Neural cell (in vitro differentiated cells): Measurements from ENCODE around the gene TOR1AIP2. TPM values are rescaled to one million over a fixed set of nuclear protein-coding genes. Genes with fewer than 3 reads are reported as not detected.

Experiments
- H2AFZ ChIP-seq: fragments of 200-600, 300-800 bp; sonication (generic), shearing (Covaris generic); 2 replicates; pipeline ENCODE4 v1.6.0; 2014; ENCODE audit warnings: low read depth, mild to moderate bottlenecking, antibody characterized with exemption, low read length, moderate library complexity
- H3F3A ChIP-seq: fragments of 200-600 bp; shearing (Covaris generic); 2 replicates; pipeline ENCODE4 v1.6.1; 2016; ENCODE audit warnings: mild to moderate bottlenecking, moderate library complexity, mixed read lengths, antibody characterized with exemption, low read length; ENCODE audit not compliant: insufficient read depth, poor library complexity, severe bottlenecking
- H3K27ac ChIP-seq: fragments of 200-600, 300-800 bp; sonication (generic), shearing (Covaris generic); 2 replicates; pipeline ENCODE4 v1.5.1; 2014; ENCODE audit warnings: mild to moderate bottlenecking, low read length, moderate library complexity
- H3K27me3 ChIP-seq: fragments of 300-800, 200-600 bp; sonication (generic), shearing (Covaris generic); 2 replicates; pipeline ENCODE4 v1.6.0; 2014; ENCODE audit warnings: mild to moderate bottlenecking, low read depth, low read length, moderate library complexity; ENCODE audit not compliant: insufficient read depth
- H3K36me3 ChIP-seq: fragments of 300-800, 200-600 bp; sonication (generic), shearing (Covaris generic); 2 replicates; pipeline ENCODE4 v1.5.1; 2014; ENCODE audit warnings: mild to moderate bottlenecking, antibody characterized with exemption, low read length, moderate library complexity; ENCODE audit not compliant: insufficient read depth
- H3K4me2 ChIP-seq: fragments of 300-800, 200-600 bp; sonication (generic), shearing (Covaris generic); 2 replicates; pipeline ENCODE4 v1.6.0; 2014; ENCODE audit warnings: mild to moderate bottlenecking, low read length
- H3K4me3 ChIP-seq: fragments of 300-800, 200-600 bp; sonication (generic), shearing (Covaris generic); 2 replicates; pipeline ENCODE4 v1.5.1; 2014; ENCODE audit warnings: mild to moderate bottlenecking, low read length, moderate library complexity
- H3K79me2 ChIP-seq: fragments of 200-600 bp; shearing (Covaris generic); replicated peaks from 2 replicates; pipeline ENCODE4 v1.6.0; 2014; ENCODE audit warnings: mild to moderate bottlenecking, low read length, moderate library complexity; ENCODE audit not compliant: insufficient read depth
- H3K9ac ChIP-seq: fragments of 300-800, 200-600 bp; sonication (generic), shearing (Covaris generic); 2 replicates; pipeline ENCODE4 v1.6.1; 2016; ENCODE audit warnings: mild to moderate bottlenecking, low read length, mixed read lengths
- H3K9me2 ChIP-seq: fragments of 200-600 bp; shearing (Covaris generic); 2 replicates; pipeline ENCODE4 v1.6.1; 2016; ENCODE audit warnings: mild to moderate bottlenecking, low read length, mixed read lengths; ENCODE audit not compliant: insufficient read depth
- H3K9me3 ChIP-seq: fragments of 200-600, 300-800 bp; sonication (generic), shearing (Covaris generic); 2 replicates; pipeline ENCODE4 v1.6.1; 2016; ENCODE audit warnings: mild to moderate bottlenecking, mixed run types, low read length, moderate library complexity, mixed read lengths
- H4K20me1 ChIP-seq: fragments of 200-600 bp; shearing (Covaris generic); 2 replicates; pipeline ENCODE4 v1.6.1; 2016; ENCODE audit warnings: mild to moderate bottlenecking, mixed run types; ENCODE audit not compliant: insufficient read depth
- EP300 ChIP-seq: fragments of 450-650 bp; conservative IDR thresholded peaks from 2 replicates; pipeline ENCODE4 v1.6.1; 2014; ENCODE audit warnings: antibody characterized with exemption, mild to moderate bottlenecking, moderate library complexity; ENCODE audit not compliant: poor library complexity, severe bottlenecking
- EZH2 ChIP-seq: fragments of 200-600, 300-800 bp; shearing (Covaris generic), sonication (generic); IDR thresholded peaks from 2 replicates; pipeline ENCODE4 v1.6.1; 2014; ENCODE audit warnings: antibody characterized with exemption, low read length, borderline replicate concordance, mild to moderate bottlenecking; ENCODE audit not compliant: insufficient read depth, poor library complexity, severe bottlenecking
- MXI1 ChIP-seq: fragments of 450-650 bp; conservative IDR thresholded peaks from 2 replicates; pipeline ENCODE4 v1.6.1; 2014; ENCODE audit warnings: antibody characterized with exemption, mild to moderate bottlenecking; ENCODE audit not compliant: poor library complexity, severe bottlenecking
- POLR2AphosphoS5 ChIP-seq: IDR thresholded peaks from 2 replicates; pipeline ENCODE4 v1.6.1; 2012
- RAD21 ChIP-seq: fragments of 450-650 bp; conservative IDR thresholded peaks from 2 replicates; pipeline ENCODE4 v1.6.1; 2014; ENCODE audit warnings: antibody characterized with exemption, mild to moderate bottlenecking, moderate library complexity
- SMC3 ChIP-seq: fragments of 450-650 bp; conservative IDR thresholded peaks from 2 replicates; pipeline ENCODE4 v1.6.1; 2014; ENCODE audit warnings: antibody characterized with exemption, mild to moderate bottlenecking, moderate library complexity; ENCODE audit not compliant: poor library complexity
- TAF1 ChIP-seq: IDR thresholded peaks from 2 replicates; pipeline ENCODE4 v1.6.1; 2012; ENCODE audit warnings: low read depth
- polyA plus RNA-seq: library from polyadenylated mRNA; depleted of rRNA; stranded (reverse); fragments of >200 nt; gene quantifications from 2 replicates; pipeline ENCODE4 v1.2.3, GENCODE V29; 2014
- TF ChIP-seq, protein P1 (sequence below): IDR thresholded peaks from 2 replicates; pipeline ENCODE4 v1.6.1; 2012; ENCODE audit warnings: borderline replicate concordance
- TF ChIP-seq, protein P2 (sequence below): fragments of 450-650 bp; IDR thresholded peaks from 2 replicates; pipeline ENCODE4 v1.5.1; 2014; ENCODE audit warnings: antibody characterized with exemption, mild to moderate bottlenecking, moderate library complexity; ENCODE audit not compliant: poor library complexity, severe bottlenecking

TOR1AIP2 gene
- polyA plus RNA-seq, 1 donor from 2014 or later: 44.7 TPM

DNA sequence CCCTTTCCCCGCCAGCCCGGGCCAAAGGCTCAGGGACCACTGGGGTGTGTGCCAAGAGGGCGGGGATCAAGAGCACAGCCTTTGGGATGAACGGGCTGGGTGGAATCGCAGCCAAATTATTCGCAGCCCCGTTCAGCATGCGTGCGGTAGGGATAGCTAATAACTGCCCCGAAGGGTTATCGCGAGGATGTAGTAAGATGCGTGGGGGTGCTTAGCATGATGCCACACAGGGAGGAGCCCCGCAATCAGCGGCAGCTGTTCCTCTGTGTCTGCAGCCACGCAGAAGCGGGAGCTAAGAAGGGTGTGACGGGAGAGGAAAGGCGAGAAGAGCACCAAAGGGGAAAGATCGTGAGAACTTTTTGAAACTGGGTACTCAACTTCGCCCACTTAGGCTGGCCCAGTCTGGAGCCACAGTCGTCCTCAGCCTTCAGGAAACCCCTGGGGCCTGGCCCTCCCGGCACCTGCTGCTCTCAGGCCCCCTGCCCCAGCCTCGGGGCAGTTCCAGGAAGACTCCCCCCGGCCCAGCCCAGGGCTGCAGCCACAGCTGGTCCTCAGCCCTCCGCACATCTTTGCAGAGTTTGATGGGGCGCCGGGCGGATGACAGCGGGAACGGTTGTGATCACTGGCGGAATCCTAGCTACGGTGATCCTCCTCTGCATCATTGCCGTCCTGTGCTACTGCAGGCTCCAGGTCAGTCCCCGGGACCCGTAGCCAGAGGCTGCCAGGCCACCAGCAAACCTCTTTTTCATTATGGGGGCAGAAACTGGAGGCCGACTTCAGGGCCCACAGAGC lies 64.9 kb downstream of the TOR1AIP2 start:
- Histone ChIP-seq H3K36me3 (no peaks in the 10 kb centered on the region), H3K27me3 (no peaks in the 10 kb centered on the region), H3F3A (peaks cover 8% of the 10 kb centered on the region), H3K79me2 (no peaks in the 10 kb centered on the region), H3K9me2 (no peaks in the 10 kb centered on the region), H2AFZ (no peak overlapping the region), H3K4me3 (no peak overlapping the region), H3K4me2 (no peak overlapping the region), H3K27ac (no peak overlapping the region), H4K20me1 (no peaks in the 10 kb centered on the region), H3K9ac (no peak overlapping the region), H3K9me3 (no peaks in the 10 kb centered on the region)
- TF ChIP-seq EP300: no peak
- no peak for TF ChIP-seq TAF1
- no peak for TF ChIP-seq SMC3
- TF ChIP-seq RAD21: no peak
- TF ChIP-seq EZH2: no peak
- TF ChIP-seq, protein P1, sequence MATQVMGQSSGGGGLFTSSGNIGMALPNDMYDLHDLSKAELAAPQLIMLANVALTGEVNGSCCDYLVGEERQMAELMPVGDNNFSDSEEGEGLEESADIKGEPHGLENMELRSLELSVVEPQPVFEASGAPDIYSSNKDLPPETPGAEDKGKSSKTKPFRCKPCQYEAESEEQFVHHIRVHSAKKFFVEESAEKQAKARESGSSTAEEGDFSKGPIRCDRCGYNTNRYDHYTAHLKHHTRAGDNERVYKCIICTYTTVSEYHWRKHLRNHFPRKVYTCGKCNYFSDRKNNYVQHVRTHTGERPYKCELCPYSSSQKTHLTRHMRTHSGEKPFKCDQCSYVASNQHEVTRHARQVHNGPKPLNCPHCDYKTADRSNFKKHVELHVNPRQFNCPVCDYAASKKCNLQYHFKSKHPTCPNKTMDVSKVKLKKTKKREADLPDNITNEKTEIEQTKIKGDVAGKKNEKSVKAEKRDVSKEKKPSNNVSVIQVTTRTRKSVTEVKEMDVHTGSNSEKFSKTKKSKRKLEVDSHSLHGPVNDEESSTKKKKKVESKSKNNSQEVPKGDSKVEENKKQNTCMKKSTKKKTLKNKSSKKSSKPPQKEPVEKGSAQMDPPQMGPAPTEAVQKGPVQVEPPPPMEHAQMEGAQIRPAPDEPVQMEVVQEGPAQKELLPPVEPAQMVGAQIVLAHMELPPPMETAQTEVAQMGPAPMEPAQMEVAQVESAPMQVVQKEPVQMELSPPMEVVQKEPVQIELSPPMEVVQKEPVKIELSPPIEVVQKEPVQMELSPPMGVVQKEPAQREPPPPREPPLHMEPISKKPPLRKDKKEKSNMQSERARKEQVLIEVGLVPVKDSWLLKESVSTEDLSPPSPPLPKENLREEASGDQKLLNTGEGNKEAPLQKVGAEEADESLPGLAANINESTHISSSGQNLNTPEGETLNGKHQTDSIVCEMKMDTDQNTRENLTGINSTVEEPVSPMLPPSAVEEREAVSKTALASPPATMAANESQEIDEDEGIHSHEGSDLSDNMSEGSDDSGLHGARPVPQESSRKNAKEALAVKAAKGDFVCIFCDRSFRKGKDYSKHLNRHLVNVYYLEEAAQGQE: no peak
- TF ChIP-seq, protein P2, sequence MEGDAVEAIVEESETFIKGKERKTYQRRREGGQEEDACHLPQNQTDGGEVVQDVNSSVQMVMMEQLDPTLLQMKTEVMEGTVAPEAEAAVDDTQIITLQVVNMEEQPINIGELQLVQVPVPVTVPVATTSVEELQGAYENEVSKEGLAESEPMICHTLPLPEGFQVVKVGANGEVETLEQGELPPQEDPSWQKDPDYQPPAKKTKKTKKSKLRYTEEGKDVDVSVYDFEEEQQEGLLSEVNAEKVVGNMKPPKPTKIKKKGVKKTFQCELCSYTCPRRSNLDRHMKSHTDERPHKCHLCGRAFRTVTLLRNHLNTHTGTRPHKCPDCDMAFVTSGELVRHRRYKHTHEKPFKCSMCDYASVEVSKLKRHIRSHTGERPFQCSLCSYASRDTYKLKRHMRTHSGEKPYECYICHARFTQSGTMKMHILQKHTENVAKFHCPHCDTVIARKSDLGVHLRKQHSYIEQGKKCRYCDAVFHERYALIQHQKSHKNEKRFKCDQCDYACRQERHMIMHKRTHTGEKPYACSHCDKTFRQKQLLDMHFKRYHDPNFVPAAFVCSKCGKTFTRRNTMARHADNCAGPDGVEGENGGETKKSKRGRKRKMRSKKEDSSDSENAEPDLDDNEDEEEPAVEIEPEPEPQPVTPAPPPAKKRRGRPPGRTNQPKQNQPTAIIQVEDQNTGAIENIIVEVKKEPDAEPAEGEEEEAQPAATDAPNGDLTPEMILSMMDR: no peak
- no peak for TF ChIP-seq POLR2AphosphoS5
- no peak for TF ChIP-seq MXI1

DNA sequence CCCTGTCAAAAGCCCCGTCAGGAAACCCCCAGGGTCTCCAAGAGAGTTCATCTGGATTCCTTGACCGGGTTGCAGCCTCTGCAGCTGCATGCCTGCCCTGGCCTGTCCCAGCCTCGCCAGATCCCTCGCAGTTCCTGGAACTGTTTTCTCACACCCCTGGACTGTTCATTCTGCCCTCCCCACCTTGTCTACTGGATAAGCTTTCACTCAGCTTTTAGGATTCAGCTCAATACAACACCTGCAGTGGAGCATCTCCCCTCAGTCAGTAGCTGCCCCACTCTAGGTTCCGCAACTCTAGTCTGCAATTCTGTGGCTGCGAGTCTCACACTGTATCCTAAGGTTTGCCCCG lies 67.3 kb downstream of the TOR1AIP2 start:
- Histone ChIP-seq H3K9me2 (no peaks in the 10 kb centered on the region), H3K9me3 (no peaks in the 10 kb centered on the region), H3K79me2 (no peaks in the 10 kb centered on the region), H3K4me2 (no peak overlapping the region), H4K20me1 (no peaks in the 10 kb centered on the region), H3K27ac (no peak overlapping the region), H3K9ac (no peak overlapping the region), H2AFZ (no peak overlapping the region), H3F3A (peaks cover 2% of the 10 kb centered on the region), H3K36me3 (no peaks in the 10 kb centered on the region), H3K4me3 (no peak overlapping the region), H3K27me3 (no peaks in the 10 kb centered on the region)
- TF ChIP-seq RAD21 (no peak), MXI1 (no peak), POLR2AphosphoS5 (no peak)
- TF ChIP-seq, protein P1: no peak
